GM04503 (cell line): ENCODE measurements around the gene TWIST2.

Source experiments
- DNase-seq: peaks from one replicate; pipeline ENCODE4 v3.0.0-alpha.2; 2012; ENCODE audit warnings: low read depth

TWIST2 gene

DNA sequence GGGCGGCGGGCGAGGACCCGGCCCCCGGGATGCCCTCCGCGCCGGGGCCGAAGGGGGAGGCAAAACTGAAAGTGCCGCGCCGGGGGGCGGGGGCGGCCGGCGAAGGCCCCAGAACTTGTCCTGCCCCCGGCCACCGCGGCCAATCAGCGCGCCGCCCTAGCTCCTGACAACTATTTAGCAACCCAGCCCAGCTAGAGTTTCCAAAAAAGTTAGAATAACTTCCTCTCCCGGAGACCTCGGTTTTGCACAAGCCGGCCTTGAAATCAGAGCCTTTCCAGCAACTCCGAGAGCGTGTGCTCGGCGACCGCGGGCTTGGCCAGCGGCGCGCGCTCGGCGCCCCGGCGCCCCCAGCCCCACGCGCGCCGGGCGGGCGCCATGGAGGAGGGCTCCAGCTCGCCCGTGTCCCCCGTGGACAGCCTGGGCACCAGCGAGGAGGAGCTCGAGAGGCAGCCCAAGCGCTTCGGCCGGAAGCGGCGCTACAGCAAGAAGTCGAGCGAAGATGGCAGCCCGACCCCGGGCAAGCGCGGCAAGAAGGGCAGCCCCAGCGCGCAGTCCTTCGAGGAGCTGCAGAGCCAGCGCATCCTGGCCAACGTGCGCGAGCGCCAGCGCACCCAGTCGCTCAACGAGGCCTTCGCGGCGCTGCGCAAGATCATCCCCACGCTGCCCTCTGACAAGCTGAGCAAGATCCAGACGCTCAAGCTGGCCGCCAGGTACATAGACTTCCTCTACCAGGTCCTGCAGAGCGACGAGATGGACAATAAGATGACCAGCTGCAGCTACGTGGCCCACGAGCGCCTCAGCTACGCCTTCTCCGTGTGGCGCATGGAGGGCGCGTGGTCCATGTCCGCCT, at the start of gene TWIST2:
TSS of gene TWIST2 (plus strand) at position 245 of the 850 bp plus-strand sequence. CDS start at position 376, 131 bp downstream.
- peak; percentile 86 for DNase-seq

DNA sequence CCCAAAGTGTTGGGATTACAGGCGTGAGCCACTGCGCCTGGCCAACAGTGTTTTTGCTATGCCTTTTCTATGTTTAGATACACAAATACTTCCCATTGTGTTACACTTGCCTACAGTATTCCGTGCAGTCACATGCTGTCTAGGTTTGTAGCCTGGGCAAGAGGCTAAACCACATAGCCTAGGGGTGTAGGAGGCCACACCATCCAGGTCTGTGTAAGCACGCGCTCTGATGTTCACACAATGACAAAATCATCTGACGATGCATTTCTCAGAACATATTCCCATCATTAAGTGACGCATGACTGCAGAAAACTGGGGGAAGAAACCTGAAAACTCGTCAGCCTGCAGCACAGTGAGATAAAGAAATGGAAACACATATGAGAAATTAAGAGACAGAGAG, 46.1 kb upstream of the TWIST2 start:
- DNase-seq, result no peak

DNA sequence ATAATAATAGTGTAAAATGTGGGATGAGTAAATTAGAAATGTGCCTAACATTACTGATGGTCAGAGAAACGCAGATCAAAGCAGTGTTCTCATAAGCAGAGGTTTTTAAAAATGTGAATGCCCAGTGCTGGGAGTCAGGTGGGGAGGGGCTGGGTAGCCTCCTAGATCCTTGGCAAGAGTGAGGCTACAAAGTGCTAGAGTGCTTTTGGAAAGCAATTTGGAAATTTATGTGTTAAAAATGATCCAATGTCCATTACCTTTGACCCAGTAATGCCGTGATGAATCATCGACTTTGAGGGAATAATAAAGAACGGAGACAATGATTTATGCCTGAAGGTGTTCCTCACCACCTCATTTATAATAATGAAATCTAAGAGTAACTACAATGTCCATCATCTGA, 44.9 kb upstream of the TWIST2 start:
- no peak for DNase-seq

- no peak for DNase-seq
Observed at GRCh38 chr2:238803996-238804870, 43.7 kb upstream of the TWIST2 start.

DNA sequence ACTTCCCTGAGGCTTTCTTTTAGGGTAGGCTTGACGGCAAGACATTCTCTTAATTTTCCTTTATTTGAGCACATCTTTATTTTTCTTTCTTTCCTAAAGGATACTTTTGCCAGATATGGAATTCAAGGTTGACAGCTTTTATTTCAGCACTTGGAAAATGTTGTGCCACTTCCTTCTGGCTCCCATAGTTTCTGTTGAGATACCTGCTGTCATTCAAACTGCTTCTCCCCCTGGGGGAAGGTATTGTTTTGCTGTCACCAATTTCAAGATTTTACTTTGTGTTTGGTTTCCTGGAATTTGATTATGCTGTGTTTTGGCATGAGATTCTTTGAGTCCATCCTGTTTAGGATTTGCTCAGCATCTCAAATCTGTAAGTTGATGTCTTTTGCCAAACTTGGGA, 39.1 kb upstream of the TWIST2 start:
- DNase-seq, result no peak

DNA sequence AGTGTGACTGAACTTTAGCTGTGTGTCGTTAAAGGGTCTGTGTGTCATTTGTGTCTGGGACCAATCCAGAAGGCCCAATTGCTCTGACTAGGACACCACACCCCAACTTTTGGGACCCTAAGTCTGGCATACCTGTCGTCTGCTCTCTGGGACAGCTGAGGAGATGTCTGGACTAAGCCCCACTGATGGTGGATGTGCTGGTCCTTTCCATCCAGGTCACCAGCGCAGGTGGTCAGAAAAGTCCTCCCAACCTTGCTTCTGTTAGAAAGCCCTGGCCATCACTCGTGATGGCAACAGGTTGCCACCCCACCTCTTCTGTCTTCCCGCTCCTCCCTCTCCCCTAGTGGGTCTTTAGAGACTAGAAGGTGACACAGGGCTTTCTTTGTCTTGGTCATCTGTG, 37.6 kb upstream of the TWIST2 start:
- DNase-seq, result no peak

DNA sequence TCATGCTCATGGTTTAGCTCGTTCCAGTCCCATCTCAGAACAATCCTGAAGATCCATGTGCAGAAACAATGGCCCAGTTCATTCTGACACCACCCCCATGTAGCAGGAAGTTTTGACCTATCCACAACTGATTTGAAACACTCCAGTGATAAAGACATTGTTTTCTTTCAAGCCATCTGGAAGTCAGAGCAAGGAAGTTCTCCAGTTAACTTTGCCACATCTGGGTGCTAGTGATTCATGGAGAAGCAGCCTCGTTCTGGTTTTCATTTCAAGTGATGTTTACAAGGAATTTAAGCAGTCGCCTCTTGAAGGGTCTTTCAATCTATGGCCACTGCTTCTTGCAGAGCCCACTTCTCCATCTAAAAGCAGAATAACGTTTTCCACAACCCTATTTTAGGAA, 36.6 kb upstream of the TWIST2 start:
- DNase-seq, result peak; percentile 56

GRCh38 chr2:238811759-238812158, 36.1 kb upstream of the TWIST2 start:
- DNase-seq, result peak; percentile 60

DNA sequence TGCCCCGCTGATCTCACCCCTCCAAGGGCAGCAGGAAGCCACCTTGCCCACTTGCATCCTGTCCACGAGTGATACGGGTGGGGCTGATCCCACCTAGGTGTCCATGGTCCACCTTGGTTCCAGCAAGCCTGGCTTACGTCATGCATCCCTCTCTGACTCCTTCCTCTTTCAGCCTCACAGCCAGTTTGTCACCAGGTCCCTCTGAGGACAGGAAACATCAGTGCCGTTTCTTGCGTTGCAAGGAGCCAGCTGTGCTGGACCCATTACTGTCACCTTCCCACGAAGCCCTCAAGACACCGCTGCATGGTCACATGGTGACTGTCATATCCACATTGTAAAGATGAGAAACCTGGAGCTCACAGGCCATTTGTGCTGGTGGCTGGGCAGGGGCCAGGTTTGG, 34.8 kb upstream of the TWIST2 start:
- DNase-seq, result no peak

DNA sequence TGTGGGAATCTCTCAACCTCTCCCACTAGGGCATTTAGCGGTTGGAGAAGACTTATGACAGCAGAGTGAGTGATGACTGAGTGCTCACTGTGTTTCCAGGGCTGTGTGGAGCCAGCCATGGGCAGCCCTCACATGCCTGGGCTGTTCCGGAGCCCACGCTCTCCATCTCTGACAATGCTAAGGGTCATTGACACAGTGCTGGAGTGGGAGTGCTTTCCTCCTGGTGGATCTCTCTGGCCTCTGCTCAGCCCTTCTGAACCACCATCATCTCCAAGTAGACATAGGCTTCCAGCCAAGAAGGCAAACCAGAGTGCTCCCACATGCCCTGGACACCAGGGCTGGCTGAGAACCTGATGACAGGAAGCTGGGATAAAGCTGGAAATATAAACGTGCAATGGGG, 33.1 kb upstream of the TWIST2 start:
- DNase-seq, result no peak

- peak; percentile 70 for DNase-seq
Observed at GRCh38 chr2:238816291-238816690, 31.6 kb upstream of the TWIST2 start.

- no peak for DNase-seq
Observed at GRCh38 chr2:238817382-238817781, 30.5 kb upstream of the TWIST2 start.

GRCh38 chr2:238817891-238818290, 30.0 kb upstream of the TWIST2 start:
- DNase-seq, result no peak

GRCh38 chr2:238818561-238818960, 29.3 kb upstream of the TWIST2 start:
- DNase-seq, result no peak

DNA sequence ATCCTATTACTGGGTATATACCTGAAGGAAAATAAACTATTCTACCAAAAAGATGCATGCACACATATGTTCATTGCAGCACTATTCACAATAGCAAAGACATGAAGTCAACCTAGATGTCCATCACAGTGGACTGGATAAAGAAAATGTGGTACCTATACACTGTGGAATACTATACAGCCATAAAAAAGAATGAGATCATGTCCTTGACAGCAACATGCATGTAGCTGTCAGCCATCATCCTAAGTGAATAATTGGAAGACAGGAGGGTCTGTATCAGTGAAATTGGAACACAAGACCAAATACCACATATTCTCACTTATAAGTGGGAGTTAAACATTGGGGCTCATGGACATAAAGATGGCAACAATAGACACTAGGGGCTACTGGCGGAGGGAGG, 27.7 kb upstream of the TWIST2 start:
- DNase-seq, result no peak

- DNase-seq, result peak; percentile 50
Observed at GRCh38 chr2:238820916-238821315, 27.0 kb upstream of the TWIST2 start.

DNA sequence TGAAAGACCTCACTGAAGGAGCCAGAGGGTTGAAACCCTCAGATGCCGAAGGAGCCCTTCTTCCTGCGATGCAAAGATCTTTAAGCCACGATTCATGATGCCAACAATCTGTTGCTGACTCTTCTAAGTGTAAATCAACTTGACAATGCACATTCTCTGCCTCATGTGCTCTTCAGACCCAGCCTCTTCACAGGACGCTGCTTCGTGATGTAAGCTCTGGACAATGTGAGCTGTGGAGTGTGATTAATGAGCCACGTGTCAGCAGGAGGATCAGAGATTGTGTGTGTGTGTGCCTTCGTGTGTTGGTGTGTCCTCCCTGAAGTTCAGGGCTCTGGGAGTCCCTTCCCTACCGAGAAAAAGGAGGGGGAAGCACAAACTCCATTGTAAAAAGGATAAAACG, 26.5 kb upstream of the TWIST2 start:
- DNase-seq, result peak; percentile 62

- no peak for DNase-seq
Observed at GRCh38 chr2:238821944-238822670, 25.8 kb upstream of the TWIST2 start.

GRCh38 chr2:238822955-238823354, 24.9 kb upstream of the TWIST2 start:
- DNase-seq, result no peak

DNA sequence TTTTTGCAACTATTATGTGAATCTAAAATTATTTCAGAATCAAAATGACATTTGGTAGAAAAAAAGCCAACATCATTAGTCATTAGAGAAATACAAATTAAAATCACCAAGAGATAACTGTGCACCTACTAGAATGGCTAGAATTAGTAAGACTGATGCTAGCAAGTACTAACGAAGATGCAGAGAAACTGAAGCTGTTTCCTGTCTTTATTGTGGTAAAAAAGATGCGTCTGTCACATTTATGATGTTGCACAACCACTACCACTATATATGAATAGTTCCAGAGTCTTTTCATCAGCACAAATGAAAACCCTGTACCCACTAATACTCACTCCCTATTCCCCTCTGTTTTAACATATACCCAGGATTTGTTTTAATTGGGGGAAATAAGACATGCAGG, 16.7 kb upstream of the TWIST2 start:
- DNase-seq, result no peak

DNA sequence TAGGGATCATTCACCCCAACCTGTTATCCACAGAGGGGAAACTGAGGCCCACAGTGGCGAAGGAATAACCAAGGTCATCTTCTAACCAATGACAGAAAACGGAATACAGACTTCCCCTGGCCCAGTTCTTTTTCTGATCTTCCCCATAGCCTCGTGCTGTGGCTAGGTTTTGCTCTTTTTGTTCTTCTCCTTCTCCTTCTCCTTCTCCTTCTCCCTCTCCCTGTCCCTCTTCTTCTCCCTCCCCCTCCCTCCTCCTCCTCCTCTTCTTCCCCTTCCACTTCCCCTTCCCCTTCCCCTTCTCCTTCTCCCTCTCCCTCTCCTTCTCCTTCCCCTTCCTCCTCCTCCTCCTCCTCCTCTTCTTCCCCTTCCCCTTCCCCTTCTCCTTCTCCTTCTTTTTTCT, 12.9 kb upstream of the TWIST2 start:
- no peak for DNase-seq

DNA sequence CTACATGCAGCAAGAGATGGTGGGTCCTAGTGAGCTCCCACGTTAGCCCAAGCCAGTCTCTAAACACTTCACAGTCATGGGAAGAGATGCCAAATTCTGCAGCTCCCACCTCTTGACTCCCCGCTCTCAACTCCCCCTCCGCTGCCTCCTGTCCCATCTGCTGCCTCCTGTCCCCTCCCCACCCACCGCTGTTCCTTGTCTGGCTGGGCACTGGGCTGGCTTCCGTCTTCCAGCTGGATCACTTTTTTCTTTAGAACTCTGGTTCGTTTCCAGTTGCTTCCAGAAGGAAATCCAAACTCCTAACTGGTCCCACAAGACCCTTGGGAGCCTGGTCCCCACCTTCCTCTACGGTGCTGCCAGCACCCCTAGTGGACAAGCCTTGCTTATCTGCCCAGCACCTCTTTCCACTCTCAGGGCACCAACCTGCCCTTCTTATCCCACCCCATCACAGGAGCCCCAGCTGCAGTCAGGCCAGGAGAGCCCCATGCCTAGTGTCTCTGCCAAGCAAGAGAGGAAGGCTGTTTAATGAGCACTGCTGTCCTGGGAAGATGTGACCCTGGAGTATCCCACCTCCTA, 12.1 kb upstream of the TWIST2 start:
- no peak for DNase-seq
